Naive thymus-derived CD4-positive, alpha-beta T cell (primary cell): ENCODE data around the gene PHF12. TPM values are rescaled to one million over a fixed set of nuclear protein-coding genes. Genes with fewer than 3 reads are reported as not detected.

Source experiments
- ATAC-seq: fragments of 150-1000 bp; cut with Tn5 transposase; 2 replicates; pipeline ENCODE4 v1.10.0; 2021; ENCODE audit warnings: mild to moderate bottlenecking, moderate library complexity
- CTCF ChIA-PET: fragments of 350-600 bp; sonication (Branson Sonifier 250); formaldehyde crosslinking; loops from one replicate; lab custom pipeline; 2021; ENCODE audit warnings: antibody characterized with exemption; lab: Charles Lee
- POLR2A ChIA-PET: fragments of 350-600 bp; sonication (Branson Sonifier 250); formaldehyde crosslinking; loops from one replicate; lab custom pipeline; 2021; ENCODE audit warnings: antibody characterized with exemption, inconsistent platforms; lab: Charles Lee
- DNase-seq, 9 donors: peaks; one replicate each; pipeline versions ENCODE4 v3.0.0 to v3.0.0-alpha.2; 2020 to 2022; ENCODE audit warnings: mixed read lengths in 1 of 9
- H3K27ac ChIP-seq: one replicate; pipeline ENCODE4 v1.7.0; 2013; ENCODE audit warnings: mild to moderate bottlenecking, low read depth, low read length, moderate library complexity
- H3K27me3 ChIP-seq, 2 donors: one replicate each; pipeline ENCODE4 v1.7.0; 2013; ENCODE audit warnings: low read length in 2 of 2, mild to moderate bottlenecking in 2 of 2, moderate library complexity in 2 of 2; ENCODE audit not compliant: control insufficient read depth in 2 of 2, insufficient read depth in 2 of 2
- H3K36me3 ChIP-seq, 3 experiments: 1 replicate in 2 of 3; 2 replicates in 1 of 3; pipeline ENCODE4 v1.7.0; 2013; ENCODE audit warnings: low read length in 3 of 3, mild to moderate bottlenecking in 3 of 3, moderate library complexity in 1 of 3; ENCODE audit not compliant: insufficient read depth in 3 of 3, control insufficient read depth in 2 of 3
- H3K4me1 ChIP-seq, 2 donors: one replicate each; pipeline ENCODE4 v1.7.0; 2013; ENCODE audit warnings: low read length in 2 of 2, mild to moderate bottlenecking in 2 of 2, moderate library complexity in 1 of 2; ENCODE audit not compliant: control insufficient read depth in 2 of 2, insufficient read depth in 2 of 2
- H3K4me3 ChIP-seq: 2 replicates; pipeline ENCODE4 v1.7.0; 2013; ENCODE audit warnings: mild to moderate bottlenecking, low read length
- H3K9me3 ChIP-seq, 3 experiments: 1 replicate in 2 of 3; 2 replicates in 1 of 3; pipeline ENCODE4 v1.7.0; 2013; ENCODE audit warnings: low read length in 3 of 3; ENCODE audit not compliant: control insufficient read depth in 2 of 3
- H3K27ac Mint-ChIP-seq, 9 donors: one replicate each; pipeline ENCODE4 v1.8.0; 2020 to 2022; ENCODE audit warnings: mixed read lengths in 9 of 9, mild to moderate bottlenecking in 8 of 9, moderate library complexity in 5 of 9, inconsistent platforms in 2 of 9
- H3K27me3 Mint-ChIP-seq, 5 donors: one replicate each; pipeline ENCODE4 v1.8.0; 2021 to 2022; ENCODE audit warnings: mixed read lengths in 5 of 5, mild to moderate bottlenecking in 1 of 5
- H3K36me3 Mint-ChIP-seq, 5 donors: one replicate each; pipeline ENCODE4 v1.8.0; 2020 to 2022; ENCODE audit warnings: mixed read lengths in 5 of 5, mild to moderate bottlenecking in 3 of 5, inconsistent platforms in 1 of 5
- H3K4me1 Mint-ChIP-seq, 7 donors: one replicate each; pipeline ENCODE4 v1.8.0; 2020 to 2022; ENCODE audit warnings: mixed read lengths in 7 of 7, mild to moderate bottlenecking in 3 of 7, inconsistent platforms in 1 of 7
- H3K4me3 Mint-ChIP-seq, 10 donors: one replicate each; pipeline ENCODE4 v1.8.0; 2020 to 2022; ENCODE audit warnings: mild to moderate bottlenecking in 10 of 10, mixed read lengths in 10 of 10, moderate library complexity in 6 of 10, inconsistent platforms in 2 of 10
- H3K9me3 Mint-ChIP-seq, 11 donors: one replicate each; pipeline ENCODE4 v1.8.0; 2020 to 2022; ENCODE audit warnings: mixed read lengths in 11 of 11, mild to moderate bottlenecking in 4 of 11, inconsistent platforms in 1 of 11, moderate library complexity in 1 of 11
- intact Hi-C, 2 donors: fragments of 100-400 bp; cut with micrococcal nuclease; formaldehyde crosslinking; loops; one replicate each; pipeline ENCODE4 v1.15.1; 2023
- polyA plus RNA-seq, 2 donors: library from polyadenylated mRNA; unstranded; fragments of 300-500 nt; fragmentation: Illumina TruSeq; gene quantifications; one replicate each; pipeline ENCODE4 v1.2.3, GENCODE V29; 2021
- total RNA-seq, 6 experiments: library from RNA in 5 of 6; stranded (reverse) in 5 of 6; gene quantifications; 1 replicate in 5 of 6; 2 replicates in 1 of 6; pipeline ENCODE4 v1.2.3 and lab custom pipeline; 2021 to 2026

The PHF12 gene
- total and polyA plus RNA-seq, 7 experiments from 2014 or later, result 6.2 to 162 (median 129) TPM

DNA sequence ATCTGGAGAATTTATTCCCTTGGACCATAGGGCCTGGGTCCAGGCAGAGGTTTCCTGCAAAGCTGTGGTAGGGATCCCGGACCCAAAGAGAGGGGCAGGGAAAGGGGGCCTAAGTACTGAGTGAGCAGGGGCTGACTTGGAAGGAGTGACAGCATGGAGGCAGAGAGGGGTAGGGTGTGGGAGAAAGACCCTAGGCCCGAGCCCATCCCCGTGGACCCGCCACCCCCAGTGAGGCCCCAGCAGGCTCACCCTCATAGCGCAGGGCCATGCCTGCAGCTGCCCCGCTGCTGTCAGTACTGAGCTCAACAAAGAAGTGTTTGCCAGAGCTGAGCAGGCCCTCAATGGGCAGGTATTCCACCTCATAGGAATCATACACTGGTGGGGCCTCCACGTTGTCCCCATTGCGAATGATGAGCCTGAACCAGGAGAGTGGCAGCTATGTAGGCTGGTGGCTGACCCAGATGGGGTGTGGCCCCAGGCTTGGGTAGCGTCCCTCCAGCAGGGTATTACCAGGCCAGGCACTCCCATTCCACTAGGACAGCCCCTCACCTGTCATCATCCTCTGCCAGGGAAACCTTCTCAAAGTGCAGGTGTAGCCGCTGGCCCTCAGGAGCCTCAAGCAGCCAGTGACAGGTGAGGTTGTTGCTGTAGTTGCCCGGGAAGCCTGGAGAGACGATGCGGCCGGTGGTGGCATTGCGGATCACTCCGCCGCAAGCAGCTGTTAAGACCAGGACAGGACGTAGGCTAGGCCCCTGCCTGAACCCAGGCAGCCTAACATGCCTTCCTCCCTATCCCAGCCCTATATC lies 9.1 kb upstream of the PHF12 start:
- intact Hi-C loops, result no loop called here
- CTCF ChIA-PET, result interaction anchor here (6.6 kb wide), 1 partner anchor 158 kb away, joined by 95 read pairs; no protein-coding TSS in a partner anchor

DNA sequence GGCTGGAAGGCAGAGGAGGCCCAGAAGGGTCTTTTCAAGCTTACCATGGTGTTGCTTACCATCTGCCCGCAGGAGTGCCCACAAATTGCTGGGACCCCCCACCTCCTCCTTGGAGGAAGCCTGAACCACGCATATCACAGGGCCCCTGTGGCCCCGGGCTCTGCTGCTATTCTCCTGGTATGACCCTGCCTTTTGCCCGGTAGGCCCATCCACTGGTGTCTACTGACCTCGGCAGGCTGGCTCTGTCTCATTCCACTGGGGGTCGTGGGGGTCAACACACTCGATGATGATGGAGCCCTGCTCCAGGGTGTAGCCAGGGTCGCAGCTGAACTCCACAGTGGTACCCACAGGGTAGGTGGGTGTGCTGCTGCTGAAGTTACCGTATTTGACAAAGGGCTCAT lies 8.2 kb upstream of the PHF12 start:
- POLR2A ChIA-PET, result no interaction called here
- H3K36me3 Mint-ChIP-seq, result no peaks in the 10 kb centered on the region
- no peaks in the 10 kb centered on the region for H3K9me3 Mint-ChIP-seq
- peaks cover 4 to 14% (median 9%) of the 10 kb centered on the region in 5 donors for H3K27me3 Mint-ChIP-seq
- Histone ChIP-seq H3K9me3 (no peaks in the 10 kb centered on the region), H3K27ac (no peak overlapping the region), H3K27me3 (no peaks in the 10 kb centered on the region), H3K4me1 (no peaks in the 10 kb centered on the region), H3K36me3 (no peaks in the 10 kb centered on the region), H3K4me3 (no peak overlapping the region)
- DNase-seq, result no peak
- intact Hi-C loops, result no loop called here
- no peak overlapping the region for H3K27ac Mint-ChIP-seq
- H3K4me1 Mint-ChIP-seq, result no peaks in the 10 kb centered on the region
- no peak overlapping the region for H3K4me3 Mint-ChIP-seq
- ATAC-seq, result no peak
- CTCF ChIA-PET, result no interaction called here

More for the DNA sequence above, 9.1 kb upstream of the PHF12 start:
- Histone ChIP-seq H3K4me3 (no peak overlapping the region), H3K27me3 (no peaks in the 10 kb centered on the region), H3K4me1 (no peaks in the 10 kb centered on the region), H3K9me3 (no peaks in the 10 kb centered on the region), H3K27ac (no peak overlapping the region), H3K36me3 (no peaks in the 10 kb centered on the region)
- Mint-ChIP-seq H3K9me3 (no peaks in the 10 kb centered on the region), H3K27ac (no peak overlapping the region), H3K27me3 (peaks cover 4 to 14% (median 9%) of the 10 kb centered on the region in 5 donors), H3K4me1 (peaks cover 0 to 1% (median 0%) of the 10 kb centered on the region in 7 donors), H3K36me3 (no peaks in the 10 kb centered on the region), H3K4me3 (no peak overlapping the region)
- no peak for DNase-seq
- POLR2A ChIA-PET, result no interaction called here
- ATAC-seq, result no peak

DNA sequence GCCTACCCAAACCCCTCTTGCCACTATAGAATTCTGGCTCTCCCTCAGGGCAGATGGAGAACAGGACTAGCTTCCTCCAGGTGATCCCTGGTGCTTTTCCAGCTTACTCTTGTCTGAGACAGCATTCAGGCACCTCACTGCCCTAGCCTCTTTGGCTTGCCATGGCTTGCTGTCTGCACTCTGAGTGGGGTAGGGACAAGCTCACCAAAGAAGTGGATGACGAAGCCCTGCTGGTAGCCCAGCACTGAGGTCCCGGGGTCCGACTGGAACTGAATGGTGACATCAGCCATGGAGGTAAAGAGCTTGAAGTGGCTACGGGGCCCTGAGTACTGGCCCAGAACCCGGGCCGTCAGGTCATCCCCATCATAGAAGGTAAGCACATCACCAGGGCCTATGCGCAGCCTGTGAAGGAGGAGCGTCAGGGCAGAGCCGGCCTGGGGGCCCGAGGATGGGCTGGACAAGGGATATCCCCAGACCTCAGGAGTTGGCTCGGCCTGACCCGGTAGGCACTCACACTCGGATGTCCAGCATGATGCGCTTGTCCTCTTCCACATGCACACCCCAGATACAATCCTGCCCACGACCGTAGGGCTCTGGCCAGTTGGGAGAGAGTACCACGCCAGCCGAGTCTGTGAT lies 7.6 kb upstream of the PHF12 start:
- Histone ChIP-seq H3K27me3 (no peaks in the 10 kb centered on the region), H3K9me3 (no peaks in the 10 kb centered on the region), H3K27ac (no peak overlapping the region), H3K36me3 (no peaks in the 10 kb centered on the region), H3K4me3 (no peak overlapping the region), H3K4me1 (no peaks in the 10 kb centered on the region)
- H3K27me3 Mint-ChIP-seq, result peaks cover 4 to 14% (median 9%) of the 10 kb centered on the region in 5 donors
- H3K4me1 Mint-ChIP-seq, result no peaks in the 10 kb centered on the region
- H3K9me3 Mint-ChIP-seq, result no peaks in the 10 kb centered on the region
- DNase-seq, result no peak
- no peak overlapping the region for H3K4me3 Mint-ChIP-seq
- no peak overlapping the region for H3K27ac Mint-ChIP-seq
- no peaks in the 10 kb centered on the region for H3K36me3 Mint-ChIP-seq
- ChIA-PET CTCF (interaction anchor here (1.3 kb wide), 1 partner anchor 158 kb away, joined by 3 read pairs; no protein-coding TSS in a partner anchor), POLR2A (interaction anchor here (0.6 kb wide), 1 partner anchor 162 kb away, joined by 5 read pairs; no protein-coding TSS in a partner anchor)
- intact Hi-C loops, result no loop called here
- ATAC-seq, result no peak

DNA sequence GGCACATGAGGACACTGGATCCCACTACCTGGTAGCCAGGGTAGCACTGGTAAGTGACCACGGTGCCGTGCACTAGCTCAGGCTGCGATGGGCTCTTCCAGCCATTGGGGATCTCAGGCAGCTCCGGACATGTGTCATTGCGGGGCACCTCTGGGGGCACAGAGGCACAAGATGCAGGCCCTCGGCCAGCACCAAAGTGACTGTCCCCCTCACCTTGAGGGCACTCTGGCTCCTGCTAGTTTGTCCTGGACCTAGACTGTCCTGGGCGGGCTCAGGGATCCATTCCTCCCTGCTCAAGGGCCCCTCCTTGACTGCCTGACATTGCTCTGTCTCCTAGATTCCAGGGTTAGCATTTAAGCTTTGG lies 6.7 kb upstream of the PHF12 start:
- H3K4me3 Mint-ChIP-seq, result no peak overlapping the region
- Histone ChIP-seq H3K4me1 (peaks cover 5 to 6% of the 10 kb centered on the region in 2 donors), H3K36me3 (no peaks in the 10 kb centered on the region), H3K4me3 (no peak overlapping the region), H3K27ac (no peak overlapping the region), H3K9me3 (no peaks in the 10 kb centered on the region), H3K27me3 (no peaks in the 10 kb centered on the region)
- H3K27ac Mint-ChIP-seq, result no peak overlapping the region
- ChIA-PET CTCF (interaction anchor here (0.5 to 1.3 kb wide), 2 partner anchors 159 to 386 kb away, joined by 3 read pairs; no protein-coding TSS in a partner anchor), POLR2A (interaction anchor here (1.1 kb wide), 1 partner anchor 9 kb away, joined by 3 read pairs; no protein-coding TSS in a partner anchor)
- no peak for ATAC-seq
- peaks cover 0 to 6% (median under 1%) of the 10 kb centered on the region in 5 donors for H3K27me3 Mint-ChIP-seq
- H3K9me3 Mint-ChIP-seq, result no peaks in the 10 kb centered on the region
- peaks cover 0 to 7% (median 0%) of the 10 kb centered on the region in 7 donors for H3K4me1 Mint-ChIP-seq
- no peak for DNase-seq
- intact Hi-C loops, result no loop called here
- no peaks in the 10 kb centered on the region for H3K36me3 Mint-ChIP-seq

DNA sequence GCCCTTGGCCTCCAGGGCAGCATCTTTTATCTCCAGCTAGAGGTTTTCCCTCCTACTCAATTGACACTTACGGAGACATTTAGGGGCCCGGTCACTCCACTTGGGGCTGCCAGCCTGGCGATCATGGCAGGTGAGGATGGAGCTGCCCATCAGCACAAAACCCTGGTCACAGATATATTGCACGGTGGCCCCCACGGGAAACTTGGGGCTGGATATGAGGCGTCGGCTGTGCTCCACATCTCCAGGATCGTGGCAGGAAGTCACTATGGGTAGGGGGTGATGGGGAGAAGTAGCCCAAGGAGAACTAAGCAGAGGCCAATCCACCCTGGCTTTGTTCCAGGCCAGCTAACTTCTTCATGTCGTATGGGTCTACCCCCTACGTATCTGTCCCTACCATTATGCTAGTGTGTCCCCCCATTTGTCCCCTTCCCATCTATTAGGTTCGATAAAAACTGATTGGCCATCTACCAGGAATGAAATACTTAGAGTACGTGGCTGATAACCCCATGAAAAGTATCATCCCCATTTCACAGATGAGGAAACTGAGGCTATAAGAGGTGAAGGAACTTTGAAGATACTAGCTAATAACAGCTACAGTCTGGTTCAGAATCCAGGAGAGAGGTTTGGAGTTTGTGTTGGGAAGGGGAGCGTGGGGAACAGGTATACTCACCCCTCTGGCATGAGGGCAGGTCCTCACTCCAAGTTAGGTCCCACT lies 6.1 kb upstream of the PHF12 start:
- Mint-ChIP-seq H3K9me3 (no peaks in the 10 kb centered on the region), H3K27me3 (peaks cover 0 to 5% (median 0%) of the 10 kb centered on the region in 5 donors), H3K4me1 (peaks cover 0 to 7% (median 0%) of the 10 kb centered on the region in 7 donors), H3K4me3 (no peak overlapping the region), H3K27ac (no peak overlapping the region), H3K36me3 (no peaks in the 10 kb centered on the region)
- no peak overlapping the region for H3K4me3 ChIP-seq
- DNase-seq, result no peak
- H3K9me3 ChIP-seq, result no peaks in the 10 kb centered on the region
- intact Hi-C loops, result no loop called here
- ChIA-PET CTCF (interaction anchor here (0.5 to 1.3 kb wide), 2 partner anchors 160 to 385 kb away, joined by 3 read pairs; no protein-coding TSS in a partner anchor), POLR2A (interaction anchor here (1.1 kb wide), 1 partner anchor 8 kb away, joined by 3 read pairs; no protein-coding TSS in a partner anchor)
- no peak for ATAC-seq
- H3K27ac ChIP-seq, result no peak overlapping the region
- peaks cover 11% of the 10 kb centered on the region in 2 donors for H3K4me1 ChIP-seq
- H3K27me3 ChIP-seq, result no peaks in the 10 kb centered on the region
- H3K36me3 ChIP-seq, result no peaks in the 10 kb centered on the region

DNA sequence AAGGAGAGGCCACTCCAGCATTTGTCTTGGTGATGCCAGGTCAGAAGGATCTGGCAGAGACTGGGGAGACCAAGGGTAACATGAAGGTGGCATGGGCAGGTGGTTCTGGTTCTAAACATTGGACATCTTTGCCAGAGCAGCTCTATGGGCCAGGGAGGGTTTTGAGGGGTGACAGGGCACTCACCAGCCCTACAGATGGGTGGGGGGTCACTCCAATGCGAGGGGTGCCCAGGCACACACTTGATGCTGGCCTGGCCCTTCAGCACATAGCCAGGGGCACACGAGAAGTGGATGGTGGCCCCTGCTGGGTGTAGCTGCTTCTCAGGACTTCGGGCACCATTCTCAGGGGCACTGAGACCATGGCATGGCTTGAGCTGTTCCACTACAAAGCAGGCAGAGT lies 5.5 kb upstream of the PHF12 start:
- CTCF ChIA-PET, result no interaction called here
- H3K27me3 ChIP-seq, result no peaks in the 10 kb centered on the region
- Mint-ChIP-seq H3K27ac (no peak overlapping the region), H3K4me1 (peaks cover 0 to 7% (median 0%) of the 10 kb centered on the region in 7 donors), H3K9me3 (no peaks in the 10 kb centered on the region), H3K27me3 (peaks cover 0 to 1% (median 0%) of the 10 kb centered on the region in 5 donors), H3K36me3 (no peaks in the 10 kb centered on the region), H3K4me3 (no peak overlapping the region)
- POLR2A ChIA-PET, result interaction anchor here (0.6 kb wide), 1 partner anchor 174 kb away, joined by 3 read pairs; no protein-coding TSS in a partner anchor
- H3K27ac ChIP-seq, result no peak overlapping the region
- DNase-seq, result no peak
- ATAC-seq, result no peak
- no peaks in the 10 kb centered on the region for H3K9me3 ChIP-seq
- H3K36me3 ChIP-seq, result no peaks in the 10 kb centered on the region
- peaks cover 11% of the 10 kb centered on the region in 2 donors for H3K4me1 ChIP-seq
- no peak overlapping the region for H3K4me3 ChIP-seq
- intact Hi-C loops, result no loop called here
